CD4-positive, alpha-beta T cell (primary cell): ENCODE data around the gene TACO1. TPM values are rescaled to one million over a fixed set of nuclear protein-coding genes. Genes with fewer than 3 reads are reported as not detected.

Experiments used
- ATAC-seq: fragments of 200-7000 bp; cut with Tn5 transposase; one replicate; pipeline ENCODE4 v1.10.0; 2022; ENCODE audit warnings: mild to moderate bottlenecking; ENCODE audit not compliant: poor library complexity
- CTCF ChIA-PET: fragments of 350-600 bp; sonication (Branson Sonifier 250); formaldehyde crosslinking; loops from one replicate; lab custom pipeline; 2021; ENCODE audit warnings: antibody characterized with exemption, inconsistent platforms; lab: Charles Lee
- POLR2A ChIA-PET: fragments of 350-600 bp; sonication (Branson Sonifier 250); formaldehyde crosslinking; loops from one replicate; lab custom pipeline; 2021; ENCODE audit warnings: antibody characterized with exemption, inconsistent platforms; lab: Charles Lee
- DNase-seq, 14 experiments: peaks; one replicate each; pipeline ENCODE4 v3.0.0-alpha.2; 2013 to 2020; ENCODE audit warnings: mixed read lengths in 2 of 14
- H3K27ac ChIP-seq, 2 donors: one replicate each; pipeline versions ENCODE4 v1.5.1 to v1.7.0; 2013; ENCODE audit warnings: low read length in 2 of 2, low read depth in 1 of 2, mild to moderate bottlenecking in 1 of 2
- H3K27me3 ChIP-seq, 2 experiments: 1 replicate in 1 of 2; 2 replicates in 1 of 2; pipeline versions ENCODE4 v1.6.1 to v1.7.0; 2013; ENCODE audit warnings: low read length in 2 of 2, control low read depth in 1 of 2, mild to moderate bottlenecking in 1 of 2, moderate library complexity in 1 of 2; ENCODE audit not compliant: insufficient read depth in 2 of 2, control insufficient read depth in 1 of 2
- H3K36me3 ChIP-seq: one replicate; pipeline ENCODE4 v1.6.1; 2013; ENCODE audit warnings: low read length, control low read depth; ENCODE audit not compliant: insufficient read depth
- H3K4me1 ChIP-seq: one replicate; pipeline ENCODE4 v1.6.1; 2013; ENCODE audit warnings: low read length, control low read depth; ENCODE audit not compliant: insufficient read depth
- H3K4me3 ChIP-seq: one replicate; pipeline ENCODE4 v1.5.1; 2013; ENCODE audit warnings: mild to moderate bottlenecking, low read length, moderate library complexity
- H3K9me3 ChIP-seq, 2 experiments: 1 replicate in 1 of 2; 2 replicates in 1 of 2; pipeline versions ENCODE4 v1.6.1 to v1.7.0; 2013; ENCODE audit warnings: low read length in 2 of 2, mild to moderate bottlenecking in 2 of 2, control low read depth in 1 of 2, moderate library complexity in 1 of 2; ENCODE audit not compliant: control insufficient read depth in 1 of 2, insufficient read depth in 1 of 2
- H3K27ac Mint-ChIP-seq: one replicate; pipeline ENCODE4 v1.8.0; 2020; ENCODE audit warnings: mixed read lengths
- H3K27me3 Mint-ChIP-seq: one replicate; pipeline ENCODE4 v1.8.0; 2021; ENCODE audit warnings: mixed read lengths
- H3K36me3 Mint-ChIP-seq: one replicate; pipeline ENCODE4 v1.8.0; 2021; ENCODE audit warnings: low read depth, mixed read lengths
- H3K4me1 Mint-ChIP-seq: one replicate; pipeline ENCODE4 v1.8.0; 2021; ENCODE audit warnings: low read depth, mixed read lengths
- H3K4me3 Mint-ChIP-seq: one replicate; pipeline ENCODE4 v1.8.0; 2020; ENCODE audit warnings: mild to moderate bottlenecking, mixed read lengths
- H3K9me3 Mint-ChIP-seq: one replicate; pipeline ENCODE4 v1.8.0; 2020; ENCODE audit warnings: mixed read lengths
- intact Hi-C, 2 experiments: fragments of 100-400 bp; cut with DNase I in 1 of 2; cut with micrococcal nuclease in 1 of 2; formaldehyde crosslinking; loops; one replicate each; pipeline versions ENCODE4 v1.15.1 to v1.9.0; 2023 to 2025; cut with DNase I, micrococcal nuclease
- total RNA-seq, 174 experiments: library from RNA in 2 of 174; stranded (reverse) in 2 of 174; gene quantifications; one replicate each; pipeline ENCODE4 v1.2.3 and lab custom pipeline; 2021 to 2026
- TF ChIP-seq, protein P1 (sequence below): fragments of 200-600 bp; IDR thresholded peaks from one replicate; pipeline ENCODE4 v1.8.0; 2022; ENCODE audit warnings: antibody characterized with exemption, mild to moderate bottlenecking

The TACO1 gene
- total RNA-seq, 2 experiments from 2014 or later, result 11.3 to 13.2 TPM

DNA sequence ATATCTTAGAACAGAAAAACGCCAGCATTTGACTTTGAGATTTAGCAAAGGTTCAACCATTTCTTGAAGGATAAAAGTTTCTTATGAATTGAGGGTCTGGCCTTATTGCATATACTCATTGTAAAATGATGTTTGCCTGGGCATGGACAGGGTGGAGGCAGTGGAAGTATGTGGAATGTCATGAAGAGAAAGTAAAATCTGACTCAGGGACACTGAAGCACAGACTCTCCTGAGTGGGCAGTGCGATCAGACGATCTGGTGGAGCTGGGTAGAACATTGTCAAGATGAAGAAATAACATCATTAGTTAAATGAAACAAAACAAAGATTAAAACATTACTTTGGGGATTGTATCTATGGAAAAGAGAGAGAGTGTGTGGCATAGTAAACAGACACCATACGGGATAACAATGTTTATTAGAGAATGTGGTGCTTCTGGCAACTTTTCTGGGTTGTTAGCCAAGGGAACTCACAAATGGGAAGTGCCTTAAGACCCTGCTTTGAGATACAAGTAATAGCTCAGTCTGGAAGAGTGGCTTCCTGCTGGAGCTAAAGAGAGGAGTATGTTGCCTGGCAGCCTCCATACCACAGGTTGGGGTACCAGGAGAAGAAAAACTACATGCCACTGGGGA, 26.0 kb downstream of the TACO1 start:
- H3K9me3 Mint-ChIP-seq, result no peaks in the 10 kb centered on the region
- TF ChIP-seq, protein P1, sequence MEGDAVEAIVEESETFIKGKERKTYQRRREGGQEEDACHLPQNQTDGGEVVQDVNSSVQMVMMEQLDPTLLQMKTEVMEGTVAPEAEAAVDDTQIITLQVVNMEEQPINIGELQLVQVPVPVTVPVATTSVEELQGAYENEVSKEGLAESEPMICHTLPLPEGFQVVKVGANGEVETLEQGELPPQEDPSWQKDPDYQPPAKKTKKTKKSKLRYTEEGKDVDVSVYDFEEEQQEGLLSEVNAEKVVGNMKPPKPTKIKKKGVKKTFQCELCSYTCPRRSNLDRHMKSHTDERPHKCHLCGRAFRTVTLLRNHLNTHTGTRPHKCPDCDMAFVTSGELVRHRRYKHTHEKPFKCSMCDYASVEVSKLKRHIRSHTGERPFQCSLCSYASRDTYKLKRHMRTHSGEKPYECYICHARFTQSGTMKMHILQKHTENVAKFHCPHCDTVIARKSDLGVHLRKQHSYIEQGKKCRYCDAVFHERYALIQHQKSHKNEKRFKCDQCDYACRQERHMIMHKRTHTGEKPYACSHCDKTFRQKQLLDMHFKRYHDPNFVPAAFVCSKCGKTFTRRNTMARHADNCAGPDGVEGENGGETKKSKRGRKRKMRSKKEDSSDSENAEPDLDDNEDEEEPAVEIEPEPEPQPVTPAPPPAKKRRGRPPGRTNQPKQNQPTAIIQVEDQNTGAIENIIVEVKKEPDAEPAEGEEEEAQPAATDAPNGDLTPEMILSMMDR, result no peak
- H3K4me1 ChIP-seq, result peaks cover 23% of the 10 kb centered on the region
- H3K27me3 ChIP-seq, result no peaks in the 10 kb centered on the region
- no peaks in the 10 kb centered on the region for H3K36me3 ChIP-seq
- H3K9me3 ChIP-seq, result no peaks in the 10 kb centered on the region
- peaks cover 61% of the 10 kb centered on the region for H3K4me1 Mint-ChIP-seq
- intact Hi-C loops, result loop anchor here in 1 of 2 experiments (10.0 kb wide), 1 partner anchor 218 kb away; the partner anchor contains the start of gene SMARCD2
- ATAC-seq, result no peak
- no peak for DNase-seq
- H3K4me3 Mint-ChIP-seq, result peak overlapping the region; percentile 2
- peaks cover 33% of the 10 kb centered on the region for H3K36me3 Mint-ChIP-seq
- no peak overlapping the region for H3K4me3 ChIP-seq
- no peaks in the 10 kb centered on the region for H3K27me3 Mint-ChIP-seq
- ChIA-PET POLR2A (interaction anchor here (3.5 kb wide), 1 partner anchor 67 kb away, joined by 22 read pairs; no protein-coding TSS in a partner anchor), CTCF (no interaction called here)
- H3K27ac ChIP-seq, result no peak overlapping the region
- H3K27ac Mint-ChIP-seq, result no peak overlapping the region

DNA sequence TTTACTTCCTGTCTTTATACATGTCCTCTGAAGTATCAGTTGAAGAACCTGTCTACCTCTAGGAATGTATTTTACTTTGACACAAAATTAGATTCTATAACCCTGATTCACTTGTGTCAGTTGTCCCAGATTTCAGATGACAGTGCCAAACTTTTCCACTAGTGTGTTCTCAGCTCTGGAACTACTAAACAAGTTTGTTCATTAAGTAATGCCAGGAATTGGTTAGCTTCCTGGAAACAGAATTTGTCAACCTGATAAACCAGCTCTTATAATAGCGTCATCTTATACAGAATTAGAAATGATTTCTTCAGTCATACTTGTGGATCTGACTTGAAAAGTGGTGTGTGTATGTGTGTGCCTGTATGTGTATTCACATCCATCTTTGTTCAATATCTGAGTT, 28.9 kb downstream of the TACO1 start:
- Mint-ChIP-seq H3K27me3 (no peaks in the 10 kb centered on the region), H3K36me3 (peaks cover 48% of the 10 kb centered on the region), H3K4me3 (no peak overlapping the region), H3K4me1 (peaks cover 61% of the 10 kb centered on the region), H3K27ac (no peak overlapping the region), H3K9me3 (no peaks in the 10 kb centered on the region)
- Histone ChIP-seq H3K27ac (no peak overlapping the region), H3K4me1 (peaks cover 12% of the 10 kb centered on the region), H3K9me3 (no peaks in the 10 kb centered on the region), H3K36me3 (peaks cover 29% of the 10 kb centered on the region), H3K27me3 (no peaks in the 10 kb centered on the region), H3K4me3 (no peak overlapping the region)
- TF ChIP-seq, protein P1, result no peak
- intact Hi-C loops, result loop anchor here (5.0 to 10.0 kb wide), 2 partner anchors 53 to 215 kb away; partner anchors contain the start of gene SMARCD2 (in 1 of the 2)
- DNase-seq (no peak), ATAC-seq (no peak)
- ChIA-PET CTCF (no interaction called here), POLR2A (no interaction called here)

DNA sequence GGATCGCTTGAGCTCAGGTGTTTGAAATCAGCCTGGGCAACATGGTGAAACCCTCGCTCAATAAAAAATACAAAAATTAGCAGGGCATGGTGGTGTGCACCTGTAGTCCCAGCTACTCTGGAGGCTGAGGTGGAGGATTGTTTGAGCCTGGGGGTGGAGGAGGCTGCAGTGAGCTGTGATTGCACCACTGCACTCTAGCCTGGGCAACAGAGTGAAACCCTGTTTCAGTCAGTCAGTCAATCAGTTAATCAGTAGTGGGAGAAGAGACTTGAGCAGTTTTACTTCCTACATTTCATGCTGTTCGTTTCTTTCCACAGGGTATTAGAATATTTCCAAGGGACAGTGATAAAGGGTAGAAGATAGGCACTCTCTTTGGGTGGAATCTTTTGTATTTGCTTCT, 30.4 kb downstream of the TACO1 start:
- ChIA-PET POLR2A (no interaction called here), CTCF (no interaction called here)
- Mint-ChIP-seq H3K27me3 (no peaks in the 10 kb centered on the region), H3K4me1 (peaks cover 58% of the 10 kb centered on the region), H3K27ac (no peak overlapping the region), H3K9me3 (no peaks in the 10 kb centered on the region), H3K4me3 (no peak overlapping the region), H3K36me3 (peaks cover 63% of the 10 kb centered on the region)
- Histone ChIP-seq H3K36me3 (peaks cover 43% of the 10 kb centered on the region), H3K9me3 (no peaks in the 10 kb centered on the region), H3K27ac (no peak overlapping the region), H3K27me3 (no peaks in the 10 kb centered on the region), H3K4me1 (peaks cover 4% of the 10 kb centered on the region), H3K4me3 (no peak overlapping the region)
- intact Hi-C loops, result loop anchor here in 1 of 2 experiments (5.0 kb wide), 1 partner anchor 51 kb away; no protein-coding TSS in a partner anchor
- TF ChIP-seq, protein P1, result no peak
- no peak for ATAC-seq
- no peak for DNase-seq
